Left ventricle myocardium inferior (tissue), 1 donor: ENCODE data around the gene IER5. TPM values are rescaled to one million over a fixed set of nuclear protein-coding genes. Genes with fewer than 3 reads are reported as not detected.

Experiments used
- DNase-seq: peaks from one replicate; pipeline ENCODE4 v3.0.0-alpha.2; 2020
- H3K27ac ChIP-seq: fragments of 200-600 bp; replicated peaks from 2 replicates; pipeline ENCODE4 v1.8.0; 2021
- H3K27me3 ChIP-seq: fragments of 200-600 bp; 2 replicates; pipeline ENCODE4 v1.8.0; 2021; ENCODE audit warnings: low read depth
- H3K36me3 ChIP-seq: fragments of 200-600 bp; 2 replicates; pipeline ENCODE4 v1.8.0; 2021
- H3K4me1 ChIP-seq: fragments of 200-600 bp; 2 replicates; pipeline ENCODE4 v1.8.0; 2021
- H3K4me3 ChIP-seq: fragments of 200-600 bp; 2 replicates; pipeline ENCODE4 v1.8.0; 2021; ENCODE audit warnings: mild to moderate bottlenecking, moderate library complexity
- H3K9me3 ChIP-seq: fragments of 200-600 bp; replicated peaks from 2 replicates; pipeline ENCODE4 v1.8.0; 2021
- intact Hi-C: fragments of 100-400 bp; cut with micrococcal nuclease; formaldehyde crosslinking; loops from one replicate; pipeline ENCODE4 v1.11.0; 2022
- total RNA-seq: library from RNA; stranded (reverse); fragmentation: NEBNext Ultra II Directional; extraction: Animal tissue kit (Norgen Biotek cat#: 25700); gene quantifications from one replicate; pipeline ENCODE4 v1.2.1, GENCODE V29; 2021
- TF ChIP-seq, protein P1 (sequence below): fragments of 200-600 bp; IDR thresholded peaks from 2 replicates; pipeline ENCODE4 v1.8.0; 2021; ENCODE audit warnings: antibody characterized with exemption, mild to moderate bottlenecking, borderline replicate concordance
- donor health status: DM: no; HTN: yes; CAD: no; lungs with severe emphysema.

IER5 gene
- total RNA-seq, 1 donor from 2014 or later = 22.1 TPM

DNA sequence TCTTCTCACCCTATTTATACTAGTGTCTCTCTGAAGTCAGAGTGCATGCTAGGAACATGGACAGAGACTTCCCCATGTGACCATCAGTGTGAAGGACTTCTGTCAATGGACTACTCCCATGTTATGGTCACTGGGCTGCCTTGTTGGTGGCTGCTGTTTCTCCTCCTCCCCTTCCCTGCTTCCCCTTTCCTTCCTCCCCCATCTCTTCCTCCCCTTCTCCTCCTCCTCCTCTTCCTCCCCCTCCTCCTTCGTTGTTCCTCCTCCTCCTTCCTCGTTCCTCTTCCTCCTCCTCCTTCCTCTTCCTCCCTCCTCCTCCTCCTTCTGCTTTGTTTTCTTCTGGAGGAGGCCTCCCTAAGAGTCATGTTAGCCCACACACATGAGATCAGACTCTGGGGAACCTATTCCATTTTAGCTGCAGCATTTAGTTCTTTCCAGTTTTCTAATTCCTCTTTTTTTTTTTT is 35.8 kb downstream of the IER5 start:
- H3K4me3 ChIP-seq = no peak overlapping the region
- no peaks in the 10 kb centered on the region for H3K9me3 ChIP-seq
- no peaks in the 10 kb centered on the region for H3K36me3 ChIP-seq
- peak overlapping the region; percentile 47 for H3K27ac ChIP-seq
- intact Hi-C loops = no loop called here
- DNase-seq = no peak
- TF ChIP-seq, protein P1, sequence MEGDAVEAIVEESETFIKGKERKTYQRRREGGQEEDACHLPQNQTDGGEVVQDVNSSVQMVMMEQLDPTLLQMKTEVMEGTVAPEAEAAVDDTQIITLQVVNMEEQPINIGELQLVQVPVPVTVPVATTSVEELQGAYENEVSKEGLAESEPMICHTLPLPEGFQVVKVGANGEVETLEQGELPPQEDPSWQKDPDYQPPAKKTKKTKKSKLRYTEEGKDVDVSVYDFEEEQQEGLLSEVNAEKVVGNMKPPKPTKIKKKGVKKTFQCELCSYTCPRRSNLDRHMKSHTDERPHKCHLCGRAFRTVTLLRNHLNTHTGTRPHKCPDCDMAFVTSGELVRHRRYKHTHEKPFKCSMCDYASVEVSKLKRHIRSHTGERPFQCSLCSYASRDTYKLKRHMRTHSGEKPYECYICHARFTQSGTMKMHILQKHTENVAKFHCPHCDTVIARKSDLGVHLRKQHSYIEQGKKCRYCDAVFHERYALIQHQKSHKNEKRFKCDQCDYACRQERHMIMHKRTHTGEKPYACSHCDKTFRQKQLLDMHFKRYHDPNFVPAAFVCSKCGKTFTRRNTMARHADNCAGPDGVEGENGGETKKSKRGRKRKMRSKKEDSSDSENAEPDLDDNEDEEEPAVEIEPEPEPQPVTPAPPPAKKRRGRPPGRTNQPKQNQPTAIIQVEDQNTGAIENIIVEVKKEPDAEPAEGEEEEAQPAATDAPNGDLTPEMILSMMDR = no peak
- peaks cover 31% of the 10 kb centered on the region for H3K4me1 ChIP-seq
- no peaks in the 10 kb centered on the region for H3K27me3 ChIP-seq

DNA sequence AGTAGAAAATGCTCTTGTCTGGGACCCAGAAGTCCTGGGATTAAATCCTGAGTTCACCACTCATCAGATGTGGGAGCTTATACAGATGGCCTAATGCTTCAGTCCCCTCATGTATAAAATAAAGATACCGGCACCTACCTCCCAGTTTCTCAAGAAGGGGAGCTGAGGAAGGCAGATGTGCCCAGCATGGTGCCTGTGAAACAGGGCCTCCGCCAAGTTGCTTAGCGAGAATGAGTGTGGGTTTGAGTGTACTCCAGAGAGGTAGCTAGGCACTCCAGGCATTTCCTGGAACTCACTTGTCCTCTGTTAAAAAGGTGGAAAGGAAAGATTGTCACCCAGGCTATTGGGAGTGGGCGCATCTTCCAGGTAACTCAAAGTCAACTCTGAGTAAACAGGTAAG is 37.8 kb downstream of the IER5 start:
- Histone ChIP-seq H3K36me3 (no peaks in the 10 kb centered on the region), H3K27me3 (no peaks in the 10 kb centered on the region), H3K27ac (peak overlapping the region; percentile 9), H3K9me3 (no peaks in the 10 kb centered on the region), H3K4me1 (peaks cover 50% of the 10 kb centered on the region), H3K4me3 (no peak overlapping the region)
- intact Hi-C loops = no loop called here
- DNase-seq = no peak
- TF ChIP-seq, protein P1 = no peak

DNA sequence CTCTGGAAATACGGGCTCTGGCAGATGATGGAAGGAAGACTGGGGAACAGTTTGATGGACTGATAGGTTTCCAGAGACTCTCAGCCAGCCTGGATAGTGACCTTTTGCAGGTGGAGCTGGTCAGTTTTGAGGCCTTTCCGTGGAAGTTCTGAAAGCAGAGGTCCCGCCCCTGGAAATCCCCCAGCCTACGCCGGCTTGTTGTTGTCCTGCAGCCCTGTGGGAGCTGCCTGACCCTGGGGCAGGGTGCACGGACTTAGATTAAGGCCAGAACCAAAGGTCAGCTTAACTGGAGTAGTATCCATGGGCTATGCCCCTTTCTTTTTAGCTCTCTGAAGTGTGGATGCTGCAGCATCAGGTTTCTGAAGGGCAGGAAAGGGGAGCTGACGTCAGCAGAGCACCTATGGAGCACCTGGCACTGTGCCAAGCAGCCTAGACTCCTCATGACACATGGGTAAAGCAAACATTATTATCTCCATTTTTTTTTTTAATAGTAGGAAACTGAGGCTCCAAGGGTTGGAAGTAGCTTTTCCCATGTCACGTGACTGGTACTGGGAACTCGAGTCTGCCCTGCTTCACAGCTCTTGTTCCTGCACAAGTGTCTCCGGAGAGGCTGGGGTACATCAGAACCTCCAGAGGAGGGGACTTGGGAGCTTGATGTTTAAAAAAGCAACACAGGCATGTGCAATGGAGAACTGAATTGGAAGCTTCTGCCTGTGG is 38.5 kb downstream of the IER5 start:
- no peaks in the 10 kb centered on the region for H3K9me3 ChIP-seq
- H3K4me1 ChIP-seq = peaks cover 56% of the 10 kb centered on the region
- H3K36me3 ChIP-seq = no peaks in the 10 kb centered on the region
- H3K27me3 ChIP-seq = no peaks in the 10 kb centered on the region
- TF ChIP-seq, protein P1 = no peak
- intact Hi-C loops = no loop called here
- peak overlapping the region; percentile 9 for H3K27ac ChIP-seq
- no peak overlapping the region for H3K4me3 ChIP-seq
- no peak for DNase-seq

DNA sequence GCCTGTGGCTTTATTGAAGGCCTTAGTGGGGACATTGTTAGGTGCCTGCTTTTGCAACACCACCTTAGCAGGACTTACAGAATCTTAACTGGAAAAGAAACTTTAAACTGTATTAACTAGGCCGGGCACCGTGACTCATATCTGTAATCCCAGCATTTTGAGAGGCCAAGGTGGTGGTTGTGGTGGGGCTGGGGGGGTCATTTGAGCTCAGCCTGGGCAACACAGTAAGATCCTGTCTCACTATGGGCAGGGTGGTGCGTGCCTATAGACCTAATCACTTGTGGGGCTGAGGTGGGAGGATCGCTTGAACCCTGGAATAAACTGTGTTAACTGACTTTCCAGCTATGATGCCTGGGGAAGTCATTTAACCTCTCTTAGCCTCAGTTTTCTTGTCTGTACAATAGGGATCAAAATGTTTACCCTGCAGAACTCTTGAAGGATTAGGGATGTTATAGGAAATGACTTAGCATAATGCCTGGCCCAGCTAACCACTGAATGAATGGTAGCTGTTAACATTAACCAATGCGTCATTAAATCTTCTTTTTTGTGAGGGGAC is 39.5 kb downstream of the IER5 start:
- DNase-seq = no peak
- intact Hi-C loops = no loop called here
- peak overlapping the region; percentile 65 for H3K27ac ChIP-seq
- no peaks in the 10 kb centered on the region for H3K9me3 ChIP-seq
- peaks cover 56% of the 10 kb centered on the region for H3K4me1 ChIP-seq
- no peaks in the 10 kb centered on the region for H3K36me3 ChIP-seq
- H3K27me3 ChIP-seq = no peaks in the 10 kb centered on the region
- no peak overlapping the region for H3K4me3 ChIP-seq
- TF ChIP-seq, protein P1 = no peak

DNA sequence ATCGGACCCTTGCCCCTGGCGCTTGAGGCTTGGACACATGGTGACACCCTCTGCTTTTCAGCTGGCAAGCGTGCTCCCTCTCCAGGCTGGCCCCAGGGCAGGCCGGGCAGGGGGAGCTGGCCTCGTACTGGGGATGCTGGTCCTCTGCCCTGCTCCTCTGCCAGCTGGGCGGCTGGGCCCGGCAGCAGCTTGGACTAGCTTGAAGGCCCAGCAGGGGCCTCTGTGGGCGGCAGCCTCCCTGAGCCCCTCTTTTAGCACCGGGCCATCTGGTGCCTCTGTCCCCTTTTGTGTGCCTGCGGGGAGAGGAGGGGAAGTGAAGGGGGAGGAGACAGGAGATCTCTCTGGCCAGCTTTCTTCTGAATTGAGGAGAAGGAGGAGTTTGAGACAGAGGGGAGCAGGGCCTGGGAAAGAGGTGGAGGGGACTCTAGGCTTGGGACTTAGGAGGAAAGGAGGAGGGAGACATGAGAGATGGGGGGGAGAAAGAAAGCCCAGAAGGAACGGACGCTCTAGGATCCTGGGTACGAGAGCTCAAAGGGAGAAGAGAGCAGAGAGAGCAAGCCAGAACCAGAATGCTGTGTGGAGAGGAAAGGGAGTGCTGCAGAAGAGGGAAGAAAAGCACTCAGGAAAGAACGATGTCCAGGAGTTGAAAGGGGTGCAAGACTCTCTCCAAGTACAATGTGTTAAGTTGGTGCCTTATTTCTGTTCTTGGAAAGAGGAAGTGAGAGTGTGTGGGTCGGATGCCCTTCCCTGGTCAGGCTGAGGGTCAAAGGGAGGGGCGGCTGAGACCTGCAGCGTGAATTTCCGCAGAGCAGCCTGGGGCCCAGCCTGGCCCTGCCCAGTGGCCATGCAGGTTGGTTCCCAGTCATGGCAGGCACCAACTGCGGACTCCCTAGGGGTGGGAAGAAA is 40.3 kb downstream of the IER5 start:
- DNase-seq = no peak
- Histone ChIP-seq H3K4me1 (peaks cover 60% of the 10 kb centered on the region), H3K27me3 (no peaks in the 10 kb centered on the region), H3K27ac (peak overlapping the region; percentile 65), H3K9me3 (no peaks in the 10 kb centered on the region), H3K36me3 (no peaks in the 10 kb centered on the region), H3K4me3 (no peak overlapping the region)
- intact Hi-C loops = no loop called here
- TF ChIP-seq, protein P1 = no peak
